ENCODE measurements around the gene TAF13. TPM values are rescaled to one million over a fixed set of nuclear protein-coding genes. Genes with fewer than 3 reads are reported as not detected.
"Not testable (repeated sequence)": the region's sequence is repeated elsewhere in the genome, so short reads cannot be mapped to it uniquely, and the experiment has no call there.

The TAF13 gene
- total RNA-seq, 1 donor from 2014 or later, result 70.2 TPM

DNA sequence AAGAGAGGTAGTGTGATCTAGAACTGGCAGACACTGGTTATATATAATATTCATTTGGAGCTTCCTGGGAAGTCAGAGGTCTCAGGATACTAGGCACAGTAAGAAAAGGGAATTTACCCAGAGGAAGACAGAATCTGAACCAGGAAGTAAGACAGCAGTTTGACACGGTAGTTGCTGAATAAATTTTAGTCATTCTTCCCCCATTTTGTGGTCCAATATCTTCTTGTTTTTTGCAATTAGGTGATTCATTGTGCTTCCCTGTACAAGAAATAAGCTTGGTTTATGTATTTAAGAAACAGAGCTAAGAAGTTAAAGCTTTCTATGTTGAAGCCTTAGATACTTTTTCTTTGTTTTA lies 16.0 kb upstream of the TAF13 start:
- peak in 1 of 2 donors; percentile 52 for DNase-seq (ENCODE audit: low read depth in 2 of 2)

GRCh38 chr1:109091078-109091838 lies 15.5 kb upstream of the TAF13 start:
- DNase-seq (ENCODE audit: low read depth in 2 of 2), result peak; percentile 52 to 56

DNA sequence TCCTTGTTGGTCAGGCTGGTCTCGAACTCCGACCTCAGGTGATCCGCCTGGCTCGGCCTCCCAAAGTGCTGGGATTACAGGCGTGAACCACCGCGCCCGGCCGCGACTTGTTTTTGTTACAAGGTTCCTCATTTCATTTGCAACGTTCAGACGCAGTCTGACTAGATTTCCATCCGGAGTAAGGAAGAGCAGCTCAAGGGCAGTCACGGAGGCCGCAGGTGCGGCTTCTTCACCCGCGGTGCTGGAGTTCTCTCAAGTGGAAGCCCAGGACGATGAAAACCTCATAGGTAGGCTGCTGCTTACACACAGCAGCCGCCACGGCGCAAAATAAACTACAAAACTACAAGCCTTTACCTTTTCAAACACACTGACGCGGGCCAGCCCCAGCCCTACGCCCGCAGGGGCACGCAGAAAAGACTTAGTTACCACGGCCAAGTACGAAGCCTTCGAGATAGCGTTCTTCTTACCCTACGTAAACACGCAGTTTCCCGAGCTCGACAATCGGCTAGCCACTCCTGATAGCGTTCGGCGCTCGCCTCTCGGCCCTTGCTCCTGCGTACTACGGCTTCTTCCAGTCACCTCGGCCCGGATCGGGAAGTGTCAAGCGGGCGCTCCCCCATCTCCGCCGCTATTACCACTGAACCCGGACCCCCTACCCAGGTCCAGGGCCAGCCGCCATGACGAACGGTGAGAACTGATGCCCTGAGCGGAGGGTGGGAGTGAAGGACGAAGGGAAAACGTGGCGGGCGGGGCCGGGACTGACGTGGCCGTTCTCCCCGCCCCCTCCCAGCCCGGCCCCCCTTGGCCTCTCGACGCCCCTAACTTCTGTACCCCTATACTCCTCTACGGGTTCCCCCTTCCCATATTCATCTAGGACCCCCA lies 14.6 kb upstream of the TAF13 start, which contains the start of gene TMEM167B:
Gene TMEM167B, plus strand, starts transcription at position 569 of the 882 bp plus-strand sequence. Its CDS starts 109 bp downstream, at position 678.
- DNase-seq (ENCODE audit: low read depth in 2 of 2), result peak; percentile 93 to 97

DNA sequence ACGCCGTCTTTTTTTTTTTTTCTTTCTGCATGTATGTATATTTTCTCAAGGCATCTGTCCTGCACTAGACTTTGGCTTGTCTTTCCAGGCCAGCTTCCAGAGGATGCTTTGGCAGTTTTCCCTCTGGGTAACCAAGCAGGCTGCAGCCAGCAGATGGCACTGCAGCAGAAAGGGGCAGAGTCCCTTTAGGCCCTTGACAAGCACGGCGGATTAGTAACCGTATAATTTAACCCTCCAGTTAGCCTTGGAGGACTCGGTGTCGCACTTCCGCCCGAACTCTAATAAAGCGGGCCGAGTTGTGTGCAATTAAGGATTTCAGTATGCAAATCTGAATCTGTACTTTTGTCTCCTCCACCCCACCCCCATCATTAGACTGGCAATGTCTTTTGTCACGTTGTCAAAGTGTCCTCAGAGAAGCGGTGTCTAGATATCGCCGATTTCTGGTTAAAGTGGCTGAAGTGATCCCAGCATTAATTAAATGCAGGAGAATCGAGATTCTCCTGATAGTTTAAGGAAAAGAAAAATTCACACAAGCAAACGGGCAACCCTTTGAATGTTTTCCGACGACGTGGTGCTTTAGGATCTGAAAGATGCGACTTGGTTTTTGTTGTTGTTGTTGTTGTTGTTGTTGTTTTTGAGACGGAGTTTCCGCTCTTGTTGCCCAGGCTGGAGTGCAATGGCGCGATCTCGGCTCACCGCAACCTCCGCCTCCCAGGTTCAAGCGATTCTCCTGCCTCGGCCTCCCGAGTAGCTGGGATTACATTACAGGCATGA lies 13.6 kb upstream of the TAF13 start:
- DNase-seq (ENCODE audit: low read depth in 2 of 2), result peak; percentile 16 to 61

DNA sequence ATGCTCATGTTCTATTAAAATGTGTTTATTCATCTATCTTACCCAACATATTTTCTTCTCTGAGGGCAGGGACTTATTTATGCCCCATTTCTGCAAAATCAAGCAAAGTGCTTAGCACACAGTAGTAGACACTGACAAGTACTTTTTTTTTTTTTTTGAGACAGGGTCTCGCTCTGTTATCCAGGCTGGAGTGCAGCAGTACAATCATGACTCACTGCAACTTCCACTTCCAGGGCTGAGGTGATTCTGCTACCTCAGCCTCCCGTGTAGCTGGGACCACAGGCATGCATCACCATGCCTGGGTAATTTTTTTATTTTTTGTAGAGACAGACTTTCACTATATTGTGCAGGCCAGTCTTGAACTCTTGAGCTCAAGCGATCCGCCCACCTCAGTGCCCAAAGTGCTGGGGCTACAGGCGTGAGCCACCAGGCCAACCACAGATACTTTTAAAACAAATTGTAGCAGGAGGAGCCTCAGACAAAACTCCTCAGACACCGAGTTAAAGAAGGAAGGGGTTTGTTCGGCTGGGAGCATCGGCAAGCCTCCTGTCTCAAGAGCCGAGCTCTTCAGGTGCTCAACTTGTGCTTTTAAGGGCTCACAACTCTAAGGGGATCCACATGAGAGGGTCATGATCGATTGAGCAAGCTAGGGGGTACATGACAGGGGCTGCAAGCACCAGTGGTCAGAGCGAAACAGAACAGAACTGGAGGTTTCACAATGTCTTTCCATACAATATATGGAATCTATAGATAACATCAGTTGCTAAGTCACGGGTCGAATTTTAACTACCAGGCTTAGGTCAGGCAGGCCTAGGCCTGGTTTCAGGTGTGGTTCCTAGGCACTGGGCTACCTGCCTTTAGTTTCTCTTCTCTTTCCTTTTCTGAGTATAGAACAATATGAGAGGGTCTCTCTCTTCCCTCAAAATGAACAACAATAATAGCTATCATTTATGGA lies 9.0 kb upstream of the TAF13 start:
- DNase-seq (ENCODE audit: low read depth in 2 of 2), result peak in 1 of 2 donors; percentile 3

- DNase-seq (ENCODE audit: low read depth in 2 of 2), result no peak
Observed at GRCh38 chr1:109083923-109084322, 8.1 kb upstream of the TAF13 start.

DNA sequence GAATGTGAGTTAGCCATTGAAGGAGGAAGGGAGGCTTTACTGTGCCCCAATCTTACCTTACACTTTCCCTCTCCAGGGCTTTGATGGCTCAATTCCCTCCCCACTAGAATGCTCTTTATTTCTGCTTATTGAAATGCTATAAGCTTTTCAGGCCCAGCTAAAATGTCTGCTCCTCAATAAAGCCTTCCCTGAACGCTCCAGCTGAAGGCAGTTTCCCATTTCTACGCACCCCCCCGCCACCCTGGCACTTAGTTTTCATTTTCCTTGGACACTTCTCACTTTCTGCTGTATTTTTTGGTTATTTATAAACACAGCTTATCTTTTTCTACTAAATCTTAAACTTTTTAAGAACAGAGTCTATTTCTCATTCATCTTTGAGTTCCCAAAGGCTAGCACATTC lies 7.7 kb upstream of the TAF13 start:
- no peak for DNase-seq (ENCODE audit: low read depth in 2 of 2)

GRCh38 chr1:109080441-109081082 lies 4.8 kb upstream of the TAF13 start:
- peak in 1 of 2 donors; percentile 39 for DNase-seq (ENCODE audit: low read depth in 2 of 2)

DNA sequence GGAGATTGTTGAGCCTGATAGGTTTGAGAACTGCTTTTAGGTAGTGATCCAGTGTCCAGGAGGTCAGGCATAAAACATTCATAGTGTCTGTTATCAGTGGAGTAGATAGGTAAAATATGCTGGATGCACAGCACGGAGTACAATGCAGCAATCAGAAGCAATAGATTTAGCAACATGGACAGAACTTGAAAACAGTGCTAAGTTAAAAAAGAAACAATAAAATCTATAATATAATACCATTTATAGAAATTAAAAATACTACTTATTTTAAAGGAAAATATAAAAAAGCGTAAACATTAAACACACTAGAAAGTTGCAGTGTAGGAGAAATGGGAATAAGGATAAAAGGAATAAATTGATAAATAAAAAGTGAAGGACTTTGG lies 3.4 kb upstream of the TAF13 start:
- DNase-seq (ENCODE audit: low read depth in 2 of 2), result no peak

DNA sequence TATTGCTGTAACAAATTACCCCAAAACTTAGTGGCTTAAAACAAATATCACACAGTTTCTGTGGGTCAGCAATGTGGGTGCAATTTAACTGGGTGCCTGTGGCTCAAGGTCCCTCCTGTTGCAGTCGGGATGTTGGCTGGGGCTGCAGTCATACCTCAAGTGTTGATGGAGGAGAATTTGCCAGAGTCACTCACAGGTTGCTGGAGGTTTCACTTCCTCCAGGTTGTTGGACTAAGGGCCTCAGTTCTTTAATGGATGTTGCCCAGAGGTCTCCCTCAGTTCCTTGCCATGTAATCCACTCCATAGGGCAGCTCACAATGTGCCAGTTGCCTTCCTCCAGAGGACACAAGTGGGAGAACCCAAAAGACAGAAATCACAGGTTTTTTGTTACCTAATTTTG lies 2.5 kb upstream of the TAF13 start:
- no peak for DNase-seq (ENCODE audit: low read depth in 2 of 2)

DNA sequence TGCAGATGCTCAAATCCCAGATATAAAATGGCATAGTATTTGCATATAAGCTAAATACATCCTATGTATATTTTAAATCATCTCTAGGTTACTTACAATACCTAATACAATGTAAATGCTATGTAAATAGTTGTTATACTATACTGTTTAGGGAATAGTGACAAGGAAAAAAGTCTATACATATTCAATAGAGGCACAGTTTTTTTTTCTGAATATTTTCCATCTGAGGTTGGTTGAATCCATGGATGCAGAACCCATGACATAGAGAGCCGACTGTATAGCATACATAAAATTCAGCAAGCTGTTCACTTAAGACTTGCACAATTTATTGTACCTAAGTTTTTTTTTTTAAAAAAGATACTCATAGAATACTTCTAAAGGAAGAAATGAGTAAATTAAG lies 6.5 kb downstream of the TAF13 start:
- no peak for DNase-seq (ENCODE audit: low read depth in 2 of 2)

DNA sequence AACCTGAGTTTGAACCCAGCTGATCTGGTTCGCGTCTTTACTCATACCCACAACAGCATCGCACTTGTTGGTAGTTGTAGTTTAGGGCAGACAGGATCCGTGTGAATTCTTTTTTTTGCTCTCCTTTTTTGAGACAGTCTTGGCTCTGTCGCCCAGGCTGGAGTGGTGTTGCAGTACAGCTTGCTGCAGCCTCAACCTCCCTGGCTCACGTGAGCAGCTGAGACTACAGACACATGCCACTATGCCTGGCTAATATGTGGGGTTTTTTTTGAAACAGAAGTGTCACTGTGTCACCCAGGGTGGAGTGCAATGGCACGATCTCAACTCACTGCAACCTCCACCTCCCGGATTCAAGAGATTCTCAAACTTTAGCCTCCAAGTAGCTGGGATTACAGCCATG lies 7.9 kb downstream of the TAF13 start:
- no peak for DNase-seq (ENCODE audit: low read depth in 2 of 2)

- no peak for DNase-seq (ENCODE audit: low read depth in 2 of 2)
Observed at GRCh38 chr1:109065137-109065536, 10.7 kb downstream of the TAF13 start.

GRCh38 chr1:109061183-109061582 lies 14.6 kb downstream of the TAF13 start:
- no peak for DNase-seq (ENCODE audit: low read depth in 2 of 2)

DNA sequence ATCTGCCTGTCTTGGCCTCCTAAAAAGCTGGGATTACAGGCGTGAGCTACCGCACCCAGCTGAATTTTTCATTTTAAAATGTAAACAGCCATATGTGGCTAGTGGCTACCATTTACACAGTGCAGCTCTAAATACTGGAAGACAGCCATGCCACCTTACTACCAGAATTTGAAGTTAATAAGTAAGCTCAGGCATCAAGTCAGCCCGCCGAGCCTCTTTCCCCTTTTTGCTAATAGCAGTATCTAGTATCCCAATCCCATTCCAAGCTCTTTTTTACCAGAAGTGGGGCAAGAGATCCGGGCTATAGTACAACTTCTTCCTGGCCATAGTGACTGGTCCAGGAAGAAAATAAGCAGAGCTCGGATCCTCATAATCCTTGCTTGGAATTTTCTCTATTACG lies 15.1 kb downstream of the TAF13 start:
- DNase-seq (ENCODE audit: low read depth in 2 of 2), result no peak

DNA sequence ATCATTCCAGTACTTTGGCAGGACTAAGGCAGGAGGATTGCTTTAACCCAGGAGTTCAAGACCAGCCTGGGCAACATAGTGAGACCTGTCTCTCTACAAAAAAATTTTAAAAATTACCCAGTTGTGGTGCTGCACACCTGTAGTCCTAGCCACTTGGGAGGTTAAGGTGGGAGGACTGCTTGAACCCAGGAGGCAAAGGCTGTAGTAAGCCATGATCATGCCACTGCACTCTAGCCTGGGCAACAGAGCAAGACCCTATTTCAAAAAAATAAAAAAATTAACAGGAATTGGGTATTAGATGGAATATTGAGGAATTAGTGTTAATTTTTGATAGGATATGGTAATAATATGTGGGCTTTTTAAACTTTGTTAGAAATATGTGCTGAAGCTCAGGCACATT lies 16.8 kb downstream of the TAF13 start:
- no peak for DNase-seq (ENCODE audit: low read depth in 2 of 2)

DNA sequence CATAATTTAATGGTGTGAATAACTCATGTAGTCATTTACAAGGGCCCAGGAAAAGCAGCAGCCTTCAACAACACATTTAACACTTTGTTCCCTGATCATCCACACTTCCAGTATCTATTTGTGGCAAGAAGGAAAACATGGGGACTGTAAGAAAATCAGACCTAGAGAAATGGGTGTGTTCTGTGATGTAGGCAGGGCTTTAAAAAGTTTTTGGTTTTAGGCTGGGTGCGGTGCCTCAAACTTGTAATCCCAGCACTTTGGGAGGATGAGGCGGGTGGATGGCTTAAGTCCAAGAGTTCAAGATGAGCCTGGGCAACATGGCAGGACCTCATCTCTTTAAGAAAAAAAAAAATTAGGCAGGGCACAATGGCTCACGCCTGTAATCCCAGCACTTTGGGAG lies 19.7 kb downstream of the TAF13 start:
- no peak for DNase-seq (ENCODE audit: low read depth in 2 of 2)

GRCh38 chr1:109052145-109052544 lies 23.7 kb downstream of the TAF13 start:
- DNase-seq (ENCODE audit: low read depth in 2 of 2), result not testable (repeated sequence)

DNA sequence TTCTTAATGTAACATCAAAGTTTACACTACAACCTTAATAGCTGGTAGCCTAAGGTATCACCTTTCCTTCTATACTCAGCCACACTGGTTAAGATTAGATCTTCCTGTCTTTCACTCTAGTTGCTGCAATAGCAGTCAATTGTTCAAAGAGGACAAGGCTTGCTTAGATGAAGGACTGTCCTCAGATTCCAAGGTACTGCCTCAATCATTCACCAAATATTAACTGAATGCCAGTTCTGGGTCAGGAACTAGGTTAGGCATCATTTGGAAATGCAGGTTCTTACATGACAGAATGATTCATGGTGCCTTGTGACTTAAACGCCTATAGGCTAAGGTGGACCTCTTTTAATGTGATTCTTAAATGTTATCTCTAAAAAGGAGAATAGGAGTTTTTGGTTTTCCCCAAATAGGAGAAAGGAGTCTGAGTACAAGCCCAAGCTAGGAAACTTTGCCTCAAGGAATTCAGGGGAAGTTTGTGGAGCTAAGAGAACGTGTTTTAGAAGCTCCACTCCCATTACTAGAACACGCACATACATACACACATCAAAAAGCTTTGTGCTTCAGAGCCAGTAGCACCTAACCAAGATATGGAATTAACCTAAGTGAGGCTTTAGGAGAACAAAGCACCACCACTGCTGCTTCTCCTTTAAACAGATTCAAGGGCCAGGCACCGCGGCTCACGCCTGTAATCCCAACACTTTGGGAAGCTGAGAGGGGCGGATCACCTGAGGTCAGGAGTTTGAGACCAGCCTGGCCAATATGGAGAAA lies 25.4 kb downstream of the TAF13 start:
- no peak for DNase-seq (ENCODE audit: low read depth in 2 of 2)

GRCh38 chr1:109048335-109048734 lies 27.5 kb downstream of the TAF13 start:
- no peak for DNase-seq (ENCODE audit: low read depth in 2 of 2)
